GM23338 (cell line): ENCODE results near the gene TCFL5.

Experiments used
- CREB1 ChIP-seq: fragments of 250-450 bp; sonication (Bioruptor Pico); IDR thresholded peaks from 2 replicates; pipeline ENCODE4 v1.5.0; 2020; ENCODE audit warnings: low read depth, mild to moderate bottlenecking, moderate library complexity
- EZH2 ChIP-seq: fragments of 200-600 bp; sonication (generic); IDR thresholded peaks from one replicate; pipeline ENCODE4 v1.8.0; 2017; ENCODE audit warnings: antibody characterized with exemption, mild to moderate bottlenecking, low read depth; ENCODE audit not compliant: unreplicated experiment
- EZH2phosphoT487 ChIP-seq: fragments of 200-600 bp; sonication (generic); IDR thresholded peaks from one replicate; pipeline ENCODE4 v1.8.1; 2018; ENCODE audit warnings: antibody characterized with exemption; ENCODE audit not compliant: unreplicated experiment
- JUNB ChIP-seq: IDR thresholded peaks from one replicate; pipeline ENCODE4 v1.6.1; 2016; ENCODE audit warnings: antibody characterized with exemption; ENCODE audit not compliant: unreplicated experiment
- POLR2AphosphoS5 ChIP-seq: IDR thresholded peaks from 2 replicates; pipeline ENCODE4 v1.6.1; 2016; ENCODE audit warnings: antibody characterized with exemption, low read depth
- TF ChIP-seq, protein P1 (sequence below), 2 experiments: fragments of 200-600 bp in 1 of 2; sonication (generic) in 1 of 2; conservative IDR thresholded peaks; 2 replicates each; pipeline versions ENCODE4 v1.5.1 to v1.6.1; 2016 to 2017; ENCODE audit warnings: antibody characterized with exemption in 2 of 2, low read depth in 2 of 2, mild to moderate bottlenecking in 2 of 2, moderate library complexity in 1 of 2
- TF ChIP-seq, protein P2 (sequence below): IDR thresholded peaks from one replicate; pipeline ENCODE4 v1.6.1; 2018; ENCODE audit warnings: antibody characterized with exemption; ENCODE audit not compliant: unreplicated experiment

DNA sequence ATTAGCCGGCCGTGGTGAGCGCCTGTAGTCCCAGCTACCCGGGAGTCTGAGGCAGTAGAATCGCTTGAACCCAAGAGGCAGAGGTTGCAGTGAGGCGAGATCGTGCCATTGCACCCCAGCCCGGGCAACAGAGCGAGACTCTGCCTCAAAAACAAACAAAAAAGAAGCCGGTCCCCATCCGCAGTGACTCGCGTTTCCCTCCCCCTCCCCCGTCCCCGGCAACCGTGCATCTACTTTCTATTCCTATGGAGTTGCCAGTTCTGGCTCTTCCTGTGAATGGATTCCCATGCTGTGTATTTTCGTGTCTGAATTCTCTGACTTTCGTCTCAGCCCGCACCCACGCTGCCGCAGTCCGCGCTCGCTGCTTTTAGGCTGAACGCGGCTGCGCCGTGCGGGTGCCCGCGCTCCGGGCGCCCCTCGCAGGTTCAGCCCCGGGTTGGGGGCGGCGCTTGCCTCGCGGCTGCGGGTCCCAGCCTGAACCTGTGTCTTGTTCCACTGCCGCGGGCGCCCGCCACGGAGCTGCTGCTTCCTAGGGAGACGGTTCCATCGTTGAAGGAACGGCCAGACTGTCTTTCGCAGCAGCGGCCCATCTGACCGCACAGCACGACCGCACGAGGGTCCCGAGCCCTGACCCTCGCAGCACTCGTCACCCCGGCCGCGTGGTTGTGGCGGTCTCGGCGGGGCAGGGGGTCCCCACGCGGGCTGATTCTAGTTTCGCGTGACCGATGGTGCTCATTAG lies 66.4 kb downstream of the TCFL5 start:
- TF ChIP-seq POLR2AphosphoS5 (peak; percentile 49), EZH2 (peak; percentile 10), CREB1 (CRISPR knock-in tag) (no peak), EZH2phosphoT487 (no peak), JUNB (no peak)
- TF ChIP-seq, protein P1, sequence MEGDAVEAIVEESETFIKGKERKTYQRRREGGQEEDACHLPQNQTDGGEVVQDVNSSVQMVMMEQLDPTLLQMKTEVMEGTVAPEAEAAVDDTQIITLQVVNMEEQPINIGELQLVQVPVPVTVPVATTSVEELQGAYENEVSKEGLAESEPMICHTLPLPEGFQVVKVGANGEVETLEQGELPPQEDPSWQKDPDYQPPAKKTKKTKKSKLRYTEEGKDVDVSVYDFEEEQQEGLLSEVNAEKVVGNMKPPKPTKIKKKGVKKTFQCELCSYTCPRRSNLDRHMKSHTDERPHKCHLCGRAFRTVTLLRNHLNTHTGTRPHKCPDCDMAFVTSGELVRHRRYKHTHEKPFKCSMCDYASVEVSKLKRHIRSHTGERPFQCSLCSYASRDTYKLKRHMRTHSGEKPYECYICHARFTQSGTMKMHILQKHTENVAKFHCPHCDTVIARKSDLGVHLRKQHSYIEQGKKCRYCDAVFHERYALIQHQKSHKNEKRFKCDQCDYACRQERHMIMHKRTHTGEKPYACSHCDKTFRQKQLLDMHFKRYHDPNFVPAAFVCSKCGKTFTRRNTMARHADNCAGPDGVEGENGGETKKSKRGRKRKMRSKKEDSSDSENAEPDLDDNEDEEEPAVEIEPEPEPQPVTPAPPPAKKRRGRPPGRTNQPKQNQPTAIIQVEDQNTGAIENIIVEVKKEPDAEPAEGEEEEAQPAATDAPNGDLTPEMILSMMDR (conservative IDR thresholded peaks at IDR 0.05; ENCODE audit: low read depth in 2 of 2): no peak
- TF ChIP-seq, protein P2, sequence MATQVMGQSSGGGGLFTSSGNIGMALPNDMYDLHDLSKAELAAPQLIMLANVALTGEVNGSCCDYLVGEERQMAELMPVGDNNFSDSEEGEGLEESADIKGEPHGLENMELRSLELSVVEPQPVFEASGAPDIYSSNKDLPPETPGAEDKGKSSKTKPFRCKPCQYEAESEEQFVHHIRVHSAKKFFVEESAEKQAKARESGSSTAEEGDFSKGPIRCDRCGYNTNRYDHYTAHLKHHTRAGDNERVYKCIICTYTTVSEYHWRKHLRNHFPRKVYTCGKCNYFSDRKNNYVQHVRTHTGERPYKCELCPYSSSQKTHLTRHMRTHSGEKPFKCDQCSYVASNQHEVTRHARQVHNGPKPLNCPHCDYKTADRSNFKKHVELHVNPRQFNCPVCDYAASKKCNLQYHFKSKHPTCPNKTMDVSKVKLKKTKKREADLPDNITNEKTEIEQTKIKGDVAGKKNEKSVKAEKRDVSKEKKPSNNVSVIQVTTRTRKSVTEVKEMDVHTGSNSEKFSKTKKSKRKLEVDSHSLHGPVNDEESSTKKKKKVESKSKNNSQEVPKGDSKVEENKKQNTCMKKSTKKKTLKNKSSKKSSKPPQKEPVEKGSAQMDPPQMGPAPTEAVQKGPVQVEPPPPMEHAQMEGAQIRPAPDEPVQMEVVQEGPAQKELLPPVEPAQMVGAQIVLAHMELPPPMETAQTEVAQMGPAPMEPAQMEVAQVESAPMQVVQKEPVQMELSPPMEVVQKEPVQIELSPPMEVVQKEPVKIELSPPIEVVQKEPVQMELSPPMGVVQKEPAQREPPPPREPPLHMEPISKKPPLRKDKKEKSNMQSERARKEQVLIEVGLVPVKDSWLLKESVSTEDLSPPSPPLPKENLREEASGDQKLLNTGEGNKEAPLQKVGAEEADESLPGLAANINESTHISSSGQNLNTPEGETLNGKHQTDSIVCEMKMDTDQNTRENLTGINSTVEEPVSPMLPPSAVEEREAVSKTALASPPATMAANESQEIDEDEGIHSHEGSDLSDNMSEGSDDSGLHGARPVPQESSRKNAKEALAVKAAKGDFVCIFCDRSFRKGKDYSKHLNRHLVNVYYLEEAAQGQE: no peak
